CD4-positive, alpha-beta T cell treated with Interferon gamma for 1 hour (primary cell): Measurements from ENCODE around the gene DMRTC2.

Source experiments
- DNase-seq: peaks from one replicate; pipeline ENCODE4 v3.0.0-alpha.2; 2020

The DMRTC2 gene

GRCh38 chr19:41892173-41892902, 47.5 kb downstream of the DMRTC2 start:
- no peak for DNase-seq

- DNase-seq = no peak
Observed at GRCh38 chr19:41893899-41894298, 49.1 kb downstream of the DMRTC2 start.

GRCh38 chr19:41894350-41894749, 49.5 kb downstream of the DMRTC2 start:
- DNase-seq = no peak

GRCh38 chr19:41895745-41896580, 51.1 kb downstream of the DMRTC2 start:
- no peak for DNase-seq

- no peak for DNase-seq
Observed at GRCh38 chr19:41896581-41896942, 51.7 kb downstream of the DMRTC2 start.

- DNase-seq = no peak
Observed at GRCh38 chr19:41897181-41897580, 52.3 kb downstream of the DMRTC2 start.

- no peak for DNase-seq
Observed at GRCh38 chr19:41897820-41898219, 53.0 kb downstream of the DMRTC2 start.

- DNase-seq = no peak
Observed at GRCh38 chr19:41898235-41898634, 53.4 kb downstream of the DMRTC2 start.
